Progenitor cell of endocrine pancreas (in vitro differentiated cells): ENCODE results near the gene FOXJ3. TPM values are rescaled to one million over a fixed set of nuclear protein-coding genes. Genes with fewer than 3 reads are reported as not detected.
A peak's percentile ranks its signal among the peaks of the same experiment; 100 is the strongest.

Source experiments
- DNase-seq: peaks from one replicate; pipeline ENCODE4 v3.0.0; 2021; ENCODE audit warnings: low spot score; ENCODE audit not compliant: unreplicated experiment
- H3K27ac Mint-ChIP-seq: 2 replicates; pipeline ENCODE4 v1.8.0; 2021; ENCODE audit warnings: mild to moderate bottlenecking, moderate library complexity, mixed read lengths
- H3K27me3 Mint-ChIP-seq: 2 replicates; pipeline ENCODE4 v1.8.0; 2021; ENCODE audit warnings: mixed read lengths
- H3K36me3 Mint-ChIP-seq: 2 replicates; pipeline ENCODE4 v1.8.0; 2022; ENCODE audit warnings: mixed read lengths; ENCODE audit not compliant: insufficient read depth
- H3K4me1 Mint-ChIP-seq: 2 replicates; pipeline ENCODE4 v1.8.0; 2021; ENCODE audit warnings: low read depth, mixed read lengths
- H3K4me3 Mint-ChIP-seq: 2 replicates; pipeline ENCODE4 v1.8.0; 2021; ENCODE audit warnings: low read depth, mild to moderate bottlenecking, moderate library complexity, mixed read lengths
- H3K9me3 Mint-ChIP-seq: 2 replicates; pipeline ENCODE4 v1.8.0; 2021; ENCODE audit warnings: low read depth, mixed read lengths
- total RNA-seq: library from RNA; stranded (reverse); gene quantifications from 2 replicates; pipeline ENCODE4 v1.2.1, GENCODE V29; 2021
- TF ChIP-seq, protein P1 (sequence below): fragments of 200-600 bp; sonication (generic); IDR thresholded peaks from one replicate; pipeline ENCODE4 v1.5.0; 2021; ENCODE audit warnings: antibody characterized with exemption, mild to moderate bottlenecking; ENCODE audit not compliant: unreplicated experiment

FOXJ3 gene
- total RNA-seq, 1 donor from 2014 or later = 63.0 TPM

DNA sequence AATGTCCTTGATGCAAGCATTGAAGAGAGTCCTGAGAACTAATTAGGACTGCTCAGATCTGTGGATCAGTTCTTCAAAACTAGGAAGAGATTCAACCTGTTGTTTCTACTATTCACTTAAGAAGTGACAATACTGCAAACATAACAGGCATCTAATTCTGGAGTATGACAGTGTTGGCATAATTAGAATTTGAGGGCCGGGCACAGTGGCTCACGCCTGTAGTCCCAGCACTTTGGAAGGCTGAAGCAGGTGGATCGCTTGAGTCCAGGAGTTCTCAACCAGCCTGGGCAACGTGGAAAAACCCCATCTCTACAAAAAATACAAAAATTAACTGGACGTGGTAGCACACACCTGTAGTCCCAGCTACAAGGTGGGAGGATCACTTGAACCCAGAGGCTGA lies 8.0 kb upstream of the FOXJ3 start:
- H3K9me3 Mint-ChIP-seq = no peaks in the 10 kb centered on the region
- H3K27ac Mint-ChIP-seq = no peak overlapping the region
- DNase-seq = no peak
- H3K4me3 Mint-ChIP-seq = no peak overlapping the region
- no peaks in the 10 kb centered on the region for H3K27me3 Mint-ChIP-seq
- peaks cover 28% of the 10 kb centered on the region for H3K4me1 Mint-ChIP-seq
- TF ChIP-seq, protein P1, sequence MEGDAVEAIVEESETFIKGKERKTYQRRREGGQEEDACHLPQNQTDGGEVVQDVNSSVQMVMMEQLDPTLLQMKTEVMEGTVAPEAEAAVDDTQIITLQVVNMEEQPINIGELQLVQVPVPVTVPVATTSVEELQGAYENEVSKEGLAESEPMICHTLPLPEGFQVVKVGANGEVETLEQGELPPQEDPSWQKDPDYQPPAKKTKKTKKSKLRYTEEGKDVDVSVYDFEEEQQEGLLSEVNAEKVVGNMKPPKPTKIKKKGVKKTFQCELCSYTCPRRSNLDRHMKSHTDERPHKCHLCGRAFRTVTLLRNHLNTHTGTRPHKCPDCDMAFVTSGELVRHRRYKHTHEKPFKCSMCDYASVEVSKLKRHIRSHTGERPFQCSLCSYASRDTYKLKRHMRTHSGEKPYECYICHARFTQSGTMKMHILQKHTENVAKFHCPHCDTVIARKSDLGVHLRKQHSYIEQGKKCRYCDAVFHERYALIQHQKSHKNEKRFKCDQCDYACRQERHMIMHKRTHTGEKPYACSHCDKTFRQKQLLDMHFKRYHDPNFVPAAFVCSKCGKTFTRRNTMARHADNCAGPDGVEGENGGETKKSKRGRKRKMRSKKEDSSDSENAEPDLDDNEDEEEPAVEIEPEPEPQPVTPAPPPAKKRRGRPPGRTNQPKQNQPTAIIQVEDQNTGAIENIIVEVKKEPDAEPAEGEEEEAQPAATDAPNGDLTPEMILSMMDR = no peak
- no peaks in the 10 kb centered on the region for H3K36me3 Mint-ChIP-seq

DNA sequence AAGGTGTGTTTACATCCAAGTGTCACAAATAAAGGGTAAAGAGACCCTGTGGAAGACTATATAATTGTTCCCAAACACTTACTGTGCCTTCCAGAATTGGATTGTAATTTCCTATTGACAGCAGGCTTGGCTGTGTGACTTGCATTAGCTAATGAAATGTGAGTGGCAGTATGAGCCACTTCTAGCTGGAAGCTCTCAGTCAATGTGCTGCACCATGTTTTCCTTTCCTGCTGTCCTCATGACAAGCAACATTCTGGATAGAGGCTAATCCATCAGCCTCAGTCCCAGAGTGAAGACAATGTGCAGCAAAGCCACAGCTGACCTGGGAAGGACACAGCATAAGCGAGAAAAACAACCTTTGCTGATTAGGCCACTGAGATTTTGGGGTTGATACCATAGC lies 5.9 kb upstream of the FOXJ3 start:
- TF ChIP-seq, protein P1 = no peak
- no peaks in the 10 kb centered on the region for H3K27me3 Mint-ChIP-seq
- no peak for DNase-seq
- no peak overlapping the region for H3K4me3 Mint-ChIP-seq
- no peaks in the 10 kb centered on the region for H3K36me3 Mint-ChIP-seq
- peaks cover 43% of the 10 kb centered on the region for H3K4me1 Mint-ChIP-seq
- peak overlapping the region; percentile 65 for H3K27ac Mint-ChIP-seq
- H3K9me3 Mint-ChIP-seq = no peaks in the 10 kb centered on the region

DNA sequence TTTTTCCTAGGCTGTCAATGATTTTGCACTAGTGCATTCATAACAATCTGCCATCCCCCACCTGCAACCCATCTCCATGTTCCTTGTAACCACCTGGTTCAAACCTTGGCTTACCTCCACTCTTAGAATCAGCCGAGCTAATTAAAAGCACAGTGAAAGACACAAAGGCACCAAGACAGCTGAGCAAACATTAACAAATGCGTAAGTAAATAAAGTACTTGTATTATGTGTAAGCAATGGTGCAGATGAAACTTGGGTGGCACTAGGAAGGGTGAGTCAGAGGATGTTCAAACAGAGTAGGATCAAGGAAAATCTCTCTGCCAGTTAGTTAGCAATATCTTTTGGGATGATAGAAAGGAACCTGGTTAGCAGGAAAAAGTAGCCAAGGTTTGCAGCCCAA lies 5.1 kb upstream of the FOXJ3 start:
- peaks cover 44% of the 10 kb centered on the region for H3K4me1 Mint-ChIP-seq
- no peaks in the 10 kb centered on the region for H3K9me3 Mint-ChIP-seq
- H3K36me3 Mint-ChIP-seq = no peaks in the 10 kb centered on the region
- peak overlapping the region; percentile 65 for H3K27ac Mint-ChIP-seq
- TF ChIP-seq, protein P1 = no peak
- H3K27me3 Mint-ChIP-seq = no peaks in the 10 kb centered on the region
- H3K4me3 Mint-ChIP-seq = peak overlapping the region; percentile 5
- DNase-seq = no peak

DNA sequence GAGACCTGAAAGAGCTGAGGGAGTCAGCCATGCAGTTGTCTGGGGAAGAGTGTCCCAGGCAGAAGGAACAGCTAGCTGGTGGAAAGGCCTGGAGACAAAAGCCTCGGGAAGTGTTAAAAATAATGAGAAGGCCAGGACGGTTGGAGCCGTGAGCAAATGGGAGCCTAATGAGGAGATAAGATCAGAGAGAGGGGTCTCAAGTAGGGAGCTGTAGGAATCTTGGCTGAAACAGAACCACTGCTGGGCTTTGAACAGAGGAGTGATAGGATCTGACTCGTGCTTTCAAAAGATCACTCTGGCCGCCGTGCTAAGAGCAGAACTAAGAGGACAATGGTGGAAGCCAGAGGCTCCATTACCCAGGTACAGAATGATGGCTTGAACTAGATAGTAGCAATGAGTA lies 1.9 kb upstream of the FOXJ3 start:
- no peak for DNase-seq
- Mint-ChIP-seq H3K9me3 (no peaks in the 10 kb centered on the region), H3K27me3 (no peaks in the 10 kb centered on the region), H3K4me3 (peak overlapping the region; percentile 4), H3K4me1 (peaks cover 62% of the 10 kb centered on the region), H3K27ac (peak overlapping the region; percentile 29), H3K36me3 (no peaks in the 10 kb centered on the region)
- TF ChIP-seq, protein P1 = no peak

DNA sequence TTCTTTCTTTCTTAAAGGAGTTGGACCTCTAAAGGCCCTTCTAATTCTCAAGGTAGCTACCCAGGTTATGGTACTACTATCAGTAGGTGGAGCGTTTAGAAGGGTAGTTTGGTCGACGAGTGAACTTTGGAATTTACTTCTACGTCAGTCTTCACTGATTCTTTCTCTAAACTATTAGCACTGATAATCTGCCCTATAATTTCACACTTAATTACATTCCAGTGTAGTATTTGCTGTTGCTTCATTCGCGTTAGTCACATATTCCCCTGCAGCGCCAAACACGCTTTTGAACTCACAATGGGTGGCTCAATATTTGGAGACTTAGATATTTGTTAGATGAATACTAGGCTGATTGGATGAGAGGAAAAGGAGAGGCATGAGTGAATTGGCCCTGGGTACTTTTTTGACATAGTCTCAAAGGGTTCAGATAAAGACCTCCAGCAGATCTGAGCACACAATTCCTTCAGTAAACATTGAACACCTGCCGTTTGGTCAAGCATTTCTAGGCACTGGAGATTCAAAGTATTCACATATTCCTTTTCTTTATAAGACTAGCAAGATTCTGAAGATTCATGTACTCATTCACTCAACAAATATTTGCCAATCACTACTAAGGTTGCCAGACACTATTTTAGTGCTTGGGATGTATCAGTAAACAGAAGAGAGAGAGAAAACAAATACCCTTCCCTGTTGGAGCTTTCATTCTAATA lies 929 bp upstream of the FOXJ3 start:
- Mint-ChIP-seq H3K27ac (peak overlapping the region; percentile 95), H3K4me1 (peaks cover 58% of the 10 kb centered on the region), H3K36me3 (no peaks in the 10 kb centered on the region), H3K4me3 (peak overlapping the region; percentile 76), H3K9me3 (no peaks in the 10 kb centered on the region), H3K27me3 (no peaks in the 10 kb centered on the region)
- DNase-seq = no peak
- TF ChIP-seq, protein P1 = no peak
